Measurements from ENCODE around the gene SMG9.
"Not testable (repeated sequence)": the region's sequence is repeated elsewhere in the genome, so short reads cannot be mapped to it uniquely, and the experiment has no call there.

Gene SMG9

GRCh38 chr19:43779147-43779819 lies 24.5 kb upstream of the SMG9 start:
- no peak for DNase-seq

GRCh38 chr19:43778651-43779050 lies 23.9 kb upstream of the SMG9 start:
- no peak for DNase-seq

GRCh38 chr19:43777163-43777695 lies 22.5 kb upstream of the SMG9 start:
- DNase-seq, result peak; percentile 41 to 62

GRCh38 chr19:43776286-43776685 lies 21.5 kb upstream of the SMG9 start:
- DNase-seq, result no peak

- DNase-seq, result no peak
Measured at GRCh38 chr19:43775299-43775890, 20.6 kb upstream of the SMG9 start.

- not testable (repeated sequence) for DNase-seq
Measured at GRCh38 chr19:43774940-43775258, 20.1 kb upstream of the SMG9 start.

- DNase-seq, result no peak
Measured at GRCh38 chr19:43774103-43774939, 19.6 kb upstream of the SMG9 start.

GRCh38 chr19:43773725-43774102 lies 19.0 kb upstream of the SMG9 start:
- DNase-seq, result no peak

- no peak for DNase-seq
Measured at GRCh38 chr19:43769256-43769655, 14.5 kb upstream of the SMG9 start.

- no peak for DNase-seq
Measured at GRCh38 chr19:43768273-43769050, 13.7 kb upstream of the SMG9 start.

GRCh38 chr19:43767818-43768217 lies 13.1 kb upstream of the SMG9 start:
- DNase-seq, result no peak

GRCh38 chr19:43767316-43767715 lies 12.6 kb upstream of the SMG9 start:
- no peak for DNase-seq

GRCh38 chr19:43766755-43767043 lies 11.9 kb upstream of the SMG9 start:
- no peak for DNase-seq

- DNase-seq, result peak; percentile 67 to 72
Measured at GRCh38 chr19:43765109-43765876, 10.5 kb upstream of the SMG9 start.

GRCh38 chr19:43764684-43765083 lies 9.9 kb upstream of the SMG9 start:
- DNase-seq, result not testable (repeated sequence)

- no peak for DNase-seq
Measured at GRCh38 chr19:43763473-43763939, 8.7 kb upstream of the SMG9 start.

GRCh38 chr19:43762814-43763213 lies 8.1 kb upstream of the SMG9 start:
- DNase-seq, result no peak

GRCh38 chr19:43760941-43761340 lies 6.2 kb upstream of the SMG9 start:
- no peak for DNase-seq

- no peak for DNase-seq
Measured at GRCh38 chr19:43759515-43759914, 4.8 kb upstream of the SMG9 start.

GRCh38 chr19:43755256-43755801 lies 567 bp upstream of the SMG9 start:
- DNase-seq, result peak; percentile 82 to 87

GRCh38 chr19:43754253-43754502 lies 584 bp downstream of the SMG9 start:
- DNase-seq, result no peak

GRCh38 chr19:43752287-43752875 lies 2.4 kb downstream of the SMG9 start:
- DNase-seq, result no peak
